ENCODE data around the gene POU2F2. TPM values are rescaled to one million over a fixed set of nuclear protein-coding genes. Genes with fewer than 3 reads are reported as not detected.

The POU2F2 gene
- 0.02 TPM in 1 of 2 replicates, not detected in the other for total RNA-seq (2014; rRNA removed; shearing (Covaris generic))

GRCh38 chr19:42132030-42132628, at the start of gene POU2F2:
Gene POU2F2 (minus strand): TSS chr19:42132446. CDS start chr19:42132411, 35 bp downstream.
- DNase-seq (ENCODE audit: low spot score): no peak

- DNase-seq (ENCODE audit: low spot score): no peak
Observed at GRCh38 chr19:42178791-42179674, 46.8 kb upstream of the POU2F2 start.

- no peak for DNase-seq (ENCODE audit: low spot score)
Observed at GRCh38 chr19:42177686-42178019, 45.4 kb upstream of the POU2F2 start.

GRCh38 chr19:42176990-42177685, 44.9 kb upstream of the POU2F2 start:
- peak; percentile 58 for DNase-seq (ENCODE audit: low spot score)

- DNase-seq (ENCODE audit: low spot score): no peak
Observed at GRCh38 chr19:42176649-42176989, 44.4 kb upstream of the POU2F2 start.

- DNase-seq (ENCODE audit: low spot score): no peak
Observed at GRCh38 chr19:42175952-42176648, 43.9 kb upstream of the POU2F2 start.

GRCh38 chr19:42174958-42175734, 42.9 kb upstream of the POU2F2 start:
- DNase-seq (ENCODE audit: low spot score): no peak

- no peak for DNase-seq (ENCODE audit: low spot score)
Observed at GRCh38 chr19:42174188-42174587, 41.9 kb upstream of the POU2F2 start.

- no peak for DNase-seq (ENCODE audit: low spot score)
Observed at GRCh38 chr19:42173695-42174094, 41.4 kb upstream of the POU2F2 start.

- DNase-seq (ENCODE audit: low spot score): no peak
Observed at GRCh38 chr19:42172261-42172660, 40.0 kb upstream of the POU2F2 start.

- DNase-seq (ENCODE audit: low spot score): no peak
Observed at GRCh38 chr19:42170715-42171114, 38.5 kb upstream of the POU2F2 start.

GRCh38 chr19:42169486-42170413, 37.5 kb upstream of the POU2F2 start:
- no peak for DNase-seq (ENCODE audit: low spot score)

GRCh38 chr19:42168206-42168605, 36.0 kb upstream of the POU2F2 start:
- DNase-seq (ENCODE audit: low spot score): no peak

- no peak for DNase-seq (ENCODE audit: low spot score)
Observed at GRCh38 chr19:42166316-42166715, 34.1 kb upstream of the POU2F2 start.

- DNase-seq (ENCODE audit: low spot score): no peak
Observed at GRCh38 chr19:42165146-42165545, 32.9 kb upstream of the POU2F2 start.

- no peak for DNase-seq (ENCODE audit: low spot score)
Observed at GRCh38 chr19:42161616-42162263, 29.5 kb upstream of the POU2F2 start.

GRCh38 chr19:42159942-42160341, 27.7 kb upstream of the POU2F2 start:
- DNase-seq (ENCODE audit: low spot score): no peak

- no peak for DNase-seq (ENCODE audit: low spot score)
Observed at GRCh38 chr19:42158926-42159325, 26.7 kb upstream of the POU2F2 start.

GRCh38 chr19:42156571-42156970, 24.3 kb upstream of the POU2F2 start:
- DNase-seq (ENCODE audit: low spot score): no peak

GRCh38 chr19:42155796-42156195, 23.6 kb upstream of the POU2F2 start:
- no peak for DNase-seq (ENCODE audit: low spot score)

Data from H4 (cell line).